Smooth muscle cell (in vitro differentiated cells): ENCODE measurements around the gene CD93. TPM values are rescaled to one million over a fixed set of nuclear protein-coding genes. Genes with fewer than 3 reads are reported as not detected.

ENCODE experiments used
- DNase-seq: peaks from one replicate; lab custom pipeline; 2025; ENCODE audit not compliant: unreplicated experiment; lab: John Stamatoyannopoulos, UW
- H2AFZ ChIP-seq: fragments of 200-600 bp; sonication (generic); 2 replicates; pipeline ENCODE4 v1.6.0; 2016; ENCODE audit warnings: antibody characterized with exemption, low read depth, mild to moderate bottlenecking
- H3F3A ChIP-seq: fragments of 200-600 bp; sonication (generic); 2 replicates; pipeline ENCODE4 v1.6.0; 2017; ENCODE audit warnings: antibody characterized with exemption, low read depth
- H3K27ac ChIP-seq: fragments of 200-600 bp; sonication (generic); 2 replicates; pipeline ENCODE4 v1.5.1; 2016; ENCODE audit warnings: low read depth, mild to moderate bottlenecking
- H3K27me3 ChIP-seq: fragments of 200-600 bp; sonication (generic); 2 replicates; pipeline ENCODE4 v1.6.1; 2016; ENCODE audit warnings: low read depth, mild to moderate bottlenecking
- H3K36me3 ChIP-seq: fragments of 200-600 bp; sonication (generic); 2 replicates; pipeline ENCODE4 v1.5.1; 2016; ENCODE audit warnings: low read depth
- H3K4me1 ChIP-seq: fragments of 200-600 bp; sonication (generic); 2 replicates; pipeline ENCODE4 v1.5.1; 2016; ENCODE audit warnings: low read depth
- H3K4me2 ChIP-seq: fragments of 200-600 bp; sonication (generic); 2 replicates; pipeline ENCODE4 v1.6.0; 2016; ENCODE audit warnings: mild to moderate bottlenecking
- H3K4me3 ChIP-seq: fragments of 200-600 bp; sonication (generic); 2 replicates; pipeline ENCODE4 v1.5.1; 2016; ENCODE audit warnings: mild to moderate bottlenecking
- H3K79me2 ChIP-seq: fragments of 200-600 bp; sonication (generic); 2 replicates; pipeline ENCODE4 v1.6.0; 2016; ENCODE audit warnings: low read depth, mild to moderate bottlenecking
- H3K9ac ChIP-seq: fragments of 200-600 bp; sonication (generic); 2 replicates; pipeline ENCODE4 v1.6.0; 2016; ENCODE audit warnings: low read depth
- H3K9me3 ChIP-seq: fragments of 200-600 bp; sonication (generic); replicated peaks from 2 replicates; pipeline ENCODE4 v1.5.1; 2016; ENCODE audit warnings: low read depth
- H4K20me1 ChIP-seq: fragments of 200-600 bp; sonication (generic); 2 replicates; pipeline ENCODE4 v1.6.0; 2016; ENCODE audit warnings: low read depth
- CTCF ChIP-seq: fragments of 200-600 bp; sonication (generic); IDR thresholded peaks from 2 replicates; pipeline ENCODE4 v1.5.1; 2017; ENCODE audit warnings: borderline replicate concordance, mild to moderate bottlenecking, antibody characterized with exemption; ENCODE audit not compliant: insufficient read depth, poor library complexity, severe bottlenecking
- WGBS: methylation state at CpG from one replicate; pipeline ENCODE4 v1.1.7; 2016; ENCODE audit warnings: low lambda C conversion rate; 5-methylcytosine and 5-hydroxymethylcytosine counted together
- polyA plus RNA-seq: library from polyadenylated mRNA; unstranded; fragments of >200 nt; fragmentation: Nextera tagmentation; extraction: Ambion mirVana; gene quantifications from 2 replicates; pipeline ENCODE4 v1.2.1, GENCODE V29; 2016
- total RNA-seq: library from RNA; depleted of rRNA; stranded (reverse); fragments of >200 nt; gene quantifications from 2 replicates; pipeline ENCODE4 v1.2.3, GENCODE V29; 2014

CD93 gene
- total and polyA plus RNA-seq, 2 experiments from 2014 or later: not detected

- DNase-seq: no peak
- H3K27ac ChIP-seq: peak overlapping the region; percentile 31
- no peak overlapping the region for H3K4me3 ChIP-seq
- no peak overlapping the region for H3K4me2 ChIP-seq
- no peaks in the 10 kb centered on the region for H3K4me1 ChIP-seq
- no peak overlapping the region for H2AFZ ChIP-seq
- H3F3A ChIP-seq: no peaks in the 10 kb centered on the region
- H3K9ac ChIP-seq: no peak overlapping the region
- no peaks in the 10 kb centered on the region for H4K20me1 ChIP-seq
- H3K27me3 ChIP-seq: no peaks in the 10 kb centered on the region
- H3K9me3 ChIP-seq: no peaks in the 10 kb centered on the region
- 48% methylated on average over 10 of the region's 10 CpGs for WGBS
- no peaks in the 10 kb centered on the region for H3K79me2 ChIP-seq
- H3K36me3 ChIP-seq: no peaks in the 10 kb centered on the region
- no peak for TF ChIP-seq CTCF
These were observed 30.4 kb upstream of the CD93 start for GRCh38 chr20:23116311-23117089.

GRCh38 chr20:23115822-23116221 is 29.7 kb upstream of the CD93 start:
- no peak overlapping the region for H3K9ac ChIP-seq
- 93% methylated on average over 3 of the region's 3 CpGs for WGBS
- no peaks in the 10 kb centered on the region for H3K9me3 ChIP-seq
- H3K27ac ChIP-seq: no peak overlapping the region
- H3K4me1 ChIP-seq: no peaks in the 10 kb centered on the region
- no peaks in the 10 kb centered on the region for H4K20me1 ChIP-seq
- no peaks in the 10 kb centered on the region for H3F3A ChIP-seq
- no peak overlapping the region for H3K4me2 ChIP-seq
- H3K36me3 ChIP-seq: no peaks in the 10 kb centered on the region
- no peak for TF ChIP-seq CTCF
- no peak for DNase-seq
- H2AFZ ChIP-seq: no peak overlapping the region
- no peak overlapping the region for H3K4me3 ChIP-seq
- H3K27me3 ChIP-seq: no peaks in the 10 kb centered on the region
- H3K79me2 ChIP-seq: no peaks in the 10 kb centered on the region

- H3K27me3 ChIP-seq: no peaks in the 10 kb centered on the region
- WGBS: 93% methylated on average over 8 of the region's 8 CpGs
- TF ChIP-seq CTCF: no peak
These were observed 28.4 kb upstream of the CD93 start for GRCh38 chr20:23114448-23115082.

More at GRCh38 chr20:23114448-23115082, 28.4 kb upstream of the CD93 start:
- Histone ChIP-seq H3F3A (no peaks in the 10 kb centered on the region), H3K9ac (no peak overlapping the region), H2AFZ (no peak overlapping the region), H3K9me3 (no peaks in the 10 kb centered on the region), H4K20me1 (no peaks in the 10 kb centered on the region), H3K4me2 (no peak overlapping the region), H3K27ac (no peak overlapping the region), H3K79me2 (no peaks in the 10 kb centered on the region), H3K4me3 (no peak overlapping the region), H3K4me1 (no peaks in the 10 kb centered on the region), H3K36me3 (no peaks in the 10 kb centered on the region)
- no peak for DNase-seq
